ENCODE measurements around the gene AIP.

Gene AIP

DNA sequence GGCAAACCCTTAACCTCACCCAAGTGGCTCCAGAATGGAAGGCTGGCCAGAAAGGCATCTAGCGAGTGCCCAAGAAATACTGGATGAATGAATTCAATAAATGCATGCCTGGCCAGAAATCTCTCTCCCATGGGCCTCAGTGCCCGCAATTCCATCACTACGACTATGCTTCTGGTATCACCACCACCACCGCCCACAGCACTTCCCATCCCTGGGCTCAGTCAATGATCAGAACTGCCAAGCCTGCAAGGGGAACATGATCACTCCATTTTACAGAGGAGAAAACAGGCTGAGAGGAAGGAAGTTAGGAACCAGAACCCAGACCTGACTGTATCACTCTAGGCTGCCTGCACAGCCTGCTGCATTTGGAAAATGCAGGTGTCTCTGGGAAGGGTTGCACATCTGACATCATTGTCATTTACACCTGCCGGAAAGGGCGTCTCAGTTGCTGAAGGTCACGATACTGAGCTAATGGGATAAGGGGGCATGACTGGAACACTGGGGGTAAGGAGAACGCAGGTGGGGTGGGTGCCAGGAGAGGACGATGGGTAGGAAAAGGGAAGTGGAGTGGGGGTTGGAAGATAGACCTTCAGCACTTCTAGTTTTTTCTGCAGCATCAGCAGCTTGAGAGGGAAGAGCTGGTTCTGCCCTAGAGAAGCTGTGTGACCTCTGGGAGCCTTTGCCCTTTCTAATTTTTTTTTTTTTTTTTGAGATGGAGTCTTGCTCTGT lies 33.5 kb upstream of the AIP start:
- H3K4me2 ChIP-seq: peak overlapping the region; percentile 14; the same call in 1 of the 2 replicates
- no peak overlapping the region for H3K4me3 ChIP-seq
- H3K36me3 ChIP-seq: no peaks in the 10 kb centered on the region
- no peaks in the 10 kb centered on the region for H3K27me3 ChIP-seq
- H3K27ac ChIP-seq: no peak overlapping the region
- H3K9me3 ChIP-seq: no peaks in the 10 kb centered on the region
- no peaks in the 10 kb centered on the region for H4K20me1 ChIP-seq
- H3K4me1 ChIP-seq: peaks cover 68% of the 10 kb centered on the region
- TF ChIP-seq Cebpa-rat (IDR thresholded peaks at IDR 0.05): no peak
- H3K9ac ChIP-seq: no peak overlapping the region

- Histone ChIP-seq H3K27me3 (no peaks in the 10 kb centered on the region), H3K27ac (peak overlapping the region; percentile 27; the same call in 1 of the 2 replicates), H3K36me3 (no peaks in the 10 kb centered on the region), H3K9me3 (no peaks in the 10 kb centered on the region), H3K9ac (0 out of 2 replicates have a peak overlapping the region, but pooled peaks have one; percentile 27), H4K20me1 (no peaks in the 10 kb centered on the region), H3K4me2 (peak overlapping the region; percentile 19), H3K4me3 (no peak overlapping the region), H3K4me1 (peaks cover 51% of the 10 kb centered on the region)
- TF ChIP-seq Cebpa-rat (IDR thresholded peaks at IDR 0.05): no peak
Measured at GRCh38 chr11:67450796-67451657, 31.8 kb upstream of the AIP start.

- Histone ChIP-seq H3K9me3 (no peaks in the 10 kb centered on the region), H4K20me1 (no peaks in the 10 kb centered on the region), H3K4me3 (no peak overlapping the region), H3K9ac (0 out of 2 replicates have a peak overlapping the region, but pooled peaks have one; percentile 27), H3K27ac (peak overlapping the region; percentile 27), H3K4me2 (peak overlapping the region; percentile 19), H3K36me3 (no peaks in the 10 kb centered on the region), H3K4me1 (peaks cover 45% of the 10 kb centered on the region), H3K27me3 (no peaks in the 10 kb centered on the region)
- no peak for TF ChIP-seq Cebpa-rat (IDR thresholded peaks at IDR 0.05)
Measured at GRCh38 chr11:67451658-67451976, 31.2 kb upstream of the AIP start.

DNA sequence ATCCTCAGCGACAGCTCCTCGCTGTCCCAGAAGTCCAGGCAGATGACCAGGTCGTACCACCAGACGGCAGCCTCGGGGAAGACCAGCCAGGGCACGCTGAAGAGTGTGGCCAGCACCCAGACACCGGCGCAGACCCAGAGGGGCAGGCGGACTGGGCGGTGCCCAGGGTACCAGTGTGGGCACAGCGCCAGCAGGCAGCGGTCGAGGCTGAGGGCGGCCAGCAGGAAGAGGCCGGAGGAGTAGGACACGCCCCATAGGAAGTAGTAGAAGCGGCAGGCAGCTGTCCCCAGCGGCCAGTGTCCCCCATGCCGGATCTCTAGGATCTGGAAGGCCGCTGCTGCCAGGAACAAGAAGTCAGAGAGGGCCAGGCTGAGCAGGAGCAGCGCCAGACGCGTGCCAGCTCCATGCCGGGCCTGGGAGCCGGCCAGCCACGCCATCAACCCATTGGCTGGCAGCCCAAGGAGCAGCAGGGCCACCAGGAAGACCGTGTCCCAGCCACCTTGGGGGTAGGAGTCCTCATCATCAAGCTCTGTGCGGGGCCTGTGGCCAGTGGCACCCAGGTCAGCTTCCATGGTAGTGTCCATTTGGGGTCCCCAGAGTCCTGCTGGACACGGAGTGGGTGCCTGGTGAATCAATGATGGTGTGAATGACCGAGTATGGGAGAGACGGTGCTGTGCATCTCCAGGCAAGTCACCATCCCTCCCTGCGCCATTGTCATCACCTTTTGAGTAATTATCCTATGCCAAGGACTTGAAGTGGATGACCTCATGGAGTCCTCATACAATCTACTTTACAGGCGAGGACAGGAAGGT lies 30.5 kb upstream of the AIP start, which contains the start of gene GPR152:
Gene GPR152 (minus strand): TSS at position 589 of the 812 bp plus-strand sequence. CDS start 5 bp downstream, at position 584.
- TF ChIP-seq Cebpa-rat (IDR thresholded peaks at IDR 0.05): no peak
- Histone ChIP-seq H3K27me3 (no peaks in the 10 kb centered on the region), H3K4me1 (peaks cover 38% of the 10 kb centered on the region), H4K20me1 (no peaks in the 10 kb centered on the region), H3K9ac (0 out of 2 replicates have a peak within 1 kb of the TSS, but pooled peaks have one; percentile 27), H3K9me3 (no peaks in the 10 kb centered on the region), H3K4me3 (no peak within 1 kb of the TSS), H3K4me2 (peak within 1 kb of the TSS; percentile 19), H3K27ac (peak within 1 kb of the TSS; percentile 27), H3K36me3 (no peaks in the 10 kb centered on the region)

DNA sequence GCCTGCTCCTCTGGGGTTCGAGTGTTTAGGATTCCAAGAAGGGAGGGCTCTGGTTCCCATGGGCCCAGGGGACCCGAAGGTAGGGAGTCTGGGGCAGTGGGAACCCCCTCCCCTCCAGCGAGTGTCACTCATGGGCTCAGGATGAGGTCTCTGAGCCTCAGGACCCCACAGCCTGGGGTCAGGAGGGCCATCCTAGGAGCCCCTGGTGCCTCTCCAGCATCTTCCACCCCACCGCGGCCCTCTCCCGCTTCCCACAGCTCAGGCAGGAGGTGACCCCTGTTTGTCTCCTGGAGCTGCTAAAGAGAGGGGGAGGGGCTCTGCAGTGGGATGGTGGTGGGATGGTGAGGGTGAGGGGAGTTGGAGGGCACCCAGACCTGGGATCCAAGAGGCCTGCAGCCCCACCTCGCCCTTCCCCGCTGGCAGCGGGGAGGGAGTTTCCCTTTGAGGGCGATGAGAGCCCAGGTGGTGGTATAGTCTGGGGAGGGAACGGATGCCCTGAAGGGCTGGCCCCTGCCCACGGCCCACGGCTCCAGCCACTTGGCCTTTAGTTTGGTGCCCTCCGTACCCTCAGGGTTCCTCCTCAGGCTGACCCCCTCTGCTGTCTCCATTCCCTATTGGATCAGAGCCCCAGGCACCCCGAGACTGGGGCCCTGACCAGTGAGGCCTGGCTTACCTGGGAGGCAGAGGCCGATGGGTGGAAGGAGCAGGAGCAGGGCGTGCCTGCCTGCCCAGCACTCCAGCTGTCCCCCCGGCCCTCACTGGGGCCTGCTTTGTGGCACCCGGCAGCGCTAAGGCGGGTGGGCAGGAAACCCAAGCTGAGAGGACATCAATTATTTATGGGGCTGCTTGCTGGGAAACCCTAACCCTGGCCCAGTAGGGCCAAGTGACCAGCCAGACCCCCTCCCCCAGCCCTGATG lies 28.8 kb upstream of the AIP start:
- no peak for TF ChIP-seq Cebpa-rat (IDR thresholded peaks at IDR 0.05)
- Histone ChIP-seq H3K27ac (peak overlapping the region; percentile 18; the same call in 1 of the 2 replicates), H3K4me2 (no peak overlapping the region), H4K20me1 (no peaks in the 10 kb centered on the region), H3K4me3 (no peak overlapping the region), H3K4me1 (peaks cover 32% of the 10 kb centered on the region), H3K36me3 (no peaks in the 10 kb centered on the region), H3K27me3 (no peaks in the 10 kb centered on the region), H3K9me3 (no peaks in the 10 kb centered on the region), H3K9ac (no peak overlapping the region)

DNA sequence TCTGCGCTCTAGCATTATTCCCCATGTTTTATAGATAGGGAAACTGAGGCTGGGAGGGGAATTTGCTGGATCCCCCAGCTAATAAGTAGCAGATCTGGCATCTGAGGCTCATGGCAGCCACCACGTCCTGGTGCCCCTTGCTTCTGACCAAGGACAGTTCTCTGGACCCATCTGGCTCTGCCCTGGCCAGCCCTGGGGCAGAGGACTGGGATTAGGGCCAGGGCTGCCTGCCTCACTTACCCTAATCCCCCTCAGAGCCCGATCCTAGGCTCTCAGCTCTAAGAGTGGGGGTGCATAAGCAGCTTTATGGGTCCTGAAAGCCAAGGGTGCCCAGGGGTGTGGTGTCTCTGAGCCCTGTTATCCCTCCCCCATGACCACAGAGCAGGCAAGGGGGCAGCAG lies 27.8 kb upstream of the AIP start, which contains the start of gene CABP4:
Gene CABP4 (plus strand): TSS at position 301 of the 400 bp plus-strand sequence. CDS start 70 bp downstream, at position 371.
- no peaks in the 10 kb centered on the region for H3K27me3 ChIP-seq
- H3K4me2 ChIP-seq: no peak within 1 kb of the TSS
- no peaks in the 10 kb centered on the region for H4K20me1 ChIP-seq
- TF ChIP-seq Cebpa-rat (IDR thresholded peaks at IDR 0.05): no peak
- no peak within 1 kb of the TSS for H3K4me3 ChIP-seq
- no peaks in the 10 kb centered on the region for H3K36me3 ChIP-seq
- H3K4me1 ChIP-seq: peaks cover 32% of the 10 kb centered on the region
- no peaks in the 10 kb centered on the region for H3K9me3 ChIP-seq
- no peak within 1 kb of the TSS for H3K9ac ChIP-seq
- H3K27ac ChIP-seq: peak within 1 kb of the TSS; percentile 18

- Histone ChIP-seq H4K20me1 (no peaks in the 10 kb centered on the region), H3K36me3 (no peaks in the 10 kb centered on the region), H3K27ac (no peak overlapping the region), H3K4me2 (no peak overlapping the region), H3K9me3 (no peaks in the 10 kb centered on the region), H3K9ac (no peak overlapping the region), H3K4me3 (no peak overlapping the region), H3K4me1 (peaks cover 27% of the 10 kb centered on the region), H3K27me3 (no peaks in the 10 kb centered on the region)
- no peak for TF ChIP-seq Cebpa-rat (IDR thresholded peaks at IDR 0.05)
Measured at GRCh38 chr11:67456068-67456705, 26.6 kb upstream of the AIP start.

GRCh38 chr11:67457453-67457852 lies 25.4 kb upstream of the AIP start:
- Histone ChIP-seq H3K27ac (no peak overlapping the region), H3K4me1 (peaks cover 17% of the 10 kb centered on the region), H3K9me3 (no peaks in the 10 kb centered on the region), H3K9ac (no peak overlapping the region), H3K4me2 (no peak overlapping the region), H3K27me3 (no peaks in the 10 kb centered on the region), H3K36me3 (no peaks in the 10 kb centered on the region), H4K20me1 (no peaks in the 10 kb centered on the region), H3K4me3 (no peak overlapping the region)
- TF ChIP-seq Cebpa-rat (IDR thresholded peaks at IDR 0.05): no peak

Data from BLaER1 (cell line).